ENCODE results near the gene TCAP.

- TF ChIP-seq CTCF (conservative IDR thresholded peaks at IDR 0.05; ENCODE audit: low read depth in 2 of 2) (no peak), JUNB (IDR thresholded peaks at IDR 0.05; ENCODE audit: unreplicated experiment) (no peak), EZH2 (IDR thresholded peaks at IDR 0.05; ENCODE audit: low read depth, unreplicated experiment) (no peak)
Measured at GRCh38 chr17:39639566-39640458, 25.3 kb upstream of the TCAP start.
